COLO829 (cell line): ENCODE results near the gene HNRNPC.

Source experiments
- DNase-seq: peaks from one replicate; pipeline ENCODE4 v3.0.0; 2012; ENCODE audit warnings: low spot score

Gene HNRNPC

DNA sequence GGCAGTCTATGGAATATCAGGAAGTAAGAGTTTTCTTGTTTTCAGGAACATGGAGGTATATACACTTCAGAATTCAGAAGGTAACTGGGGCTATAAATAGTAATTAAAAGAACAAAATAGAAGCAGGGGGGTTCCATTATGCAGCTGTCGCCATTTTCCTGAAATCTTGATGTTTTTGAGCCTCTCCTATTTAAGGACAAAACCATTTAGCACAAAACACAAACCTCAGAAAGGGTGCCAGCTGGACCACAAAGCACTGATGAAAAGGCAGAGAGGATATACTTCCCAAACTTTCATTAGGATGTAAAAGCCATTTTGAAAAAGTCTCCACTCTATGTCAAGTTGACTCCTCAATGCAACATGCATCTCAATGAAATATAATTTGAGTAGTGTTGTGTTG, 59.2 kb downstream of the HNRNPC start:
- DNase-seq = no peak

DNA sequence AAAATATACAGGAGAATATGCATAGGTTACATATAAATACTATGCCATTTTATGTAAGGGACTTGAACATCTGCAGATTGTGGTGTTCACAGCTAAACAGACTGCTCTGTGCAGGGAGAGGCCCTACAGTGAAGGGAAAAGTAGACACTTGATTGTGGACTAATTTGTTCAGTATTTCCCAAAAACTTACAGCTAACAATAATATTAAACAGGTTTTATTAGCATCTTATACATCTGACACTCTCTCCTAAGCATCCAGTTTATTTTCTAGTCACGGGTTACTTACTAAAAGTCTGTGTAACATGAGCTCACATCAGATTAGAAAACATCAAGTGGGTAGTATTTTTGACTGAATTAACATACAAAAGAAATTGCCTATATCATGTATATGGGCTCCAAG, 60.1 kb downstream of the HNRNPC start:
- no peak for DNase-seq

DNA sequence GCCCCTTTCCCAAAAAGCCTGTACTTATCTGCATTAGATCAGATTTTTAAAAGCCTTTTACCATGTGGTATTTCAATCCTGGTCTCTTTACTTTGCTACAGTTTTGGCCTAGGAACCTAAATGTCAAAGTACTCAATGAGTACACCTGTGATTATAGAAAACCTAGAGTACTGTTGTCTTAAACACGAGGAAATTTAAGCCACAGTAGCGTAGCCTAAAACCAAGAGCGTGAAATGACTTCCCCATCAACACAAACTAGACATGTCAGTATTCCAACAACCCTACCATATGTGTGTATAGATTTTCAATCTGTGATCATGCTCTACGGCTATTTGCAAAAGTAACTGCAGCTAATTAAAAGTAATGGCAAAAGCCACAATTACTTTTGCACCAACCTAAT, 60.7 kb downstream of the HNRNPC start:
- no peak for DNase-seq

DNA sequence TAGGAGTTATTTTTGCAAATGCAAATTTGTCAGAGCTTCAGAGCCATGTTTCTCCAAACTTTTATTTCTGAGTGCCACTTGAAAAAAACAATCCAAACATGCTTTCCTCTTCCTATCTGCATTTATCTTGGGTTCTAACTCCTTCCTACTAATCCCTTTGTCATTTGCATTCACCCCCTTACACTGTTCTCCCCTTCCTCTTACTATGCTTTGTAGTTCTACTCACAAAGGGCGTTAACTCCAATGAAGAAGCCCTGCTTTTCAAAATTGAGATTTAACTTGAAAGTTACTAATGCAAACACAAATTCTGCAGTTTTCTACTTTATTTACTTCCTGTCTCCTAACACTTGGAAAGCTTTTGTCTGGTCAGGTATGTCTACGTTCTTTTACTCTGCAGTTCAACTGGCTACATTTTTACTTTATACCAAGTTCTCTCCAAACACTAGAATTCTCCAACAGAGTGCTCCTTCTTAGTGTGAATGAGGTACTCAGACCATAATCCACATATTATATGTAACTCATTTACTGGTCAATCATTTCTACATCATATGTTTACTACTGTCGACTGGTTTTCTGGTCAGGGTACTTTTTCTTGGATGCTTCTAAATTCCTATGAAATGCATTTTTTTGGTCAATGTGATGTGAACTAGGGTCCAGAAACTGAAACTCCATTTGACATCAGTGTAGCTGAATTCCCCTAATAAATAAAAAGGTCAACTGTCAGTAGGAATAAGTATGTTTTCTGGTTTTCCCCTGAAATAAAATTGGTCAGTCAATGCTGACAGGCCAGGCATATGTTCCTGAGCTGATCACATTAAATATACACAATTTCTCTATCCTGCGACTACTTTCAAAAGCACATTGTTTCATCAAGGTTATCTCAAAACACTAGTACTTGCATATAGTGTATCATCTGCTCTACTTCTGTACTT, 62.2 kb downstream of the HNRNPC start:
- no peak for DNase-seq

DNA sequence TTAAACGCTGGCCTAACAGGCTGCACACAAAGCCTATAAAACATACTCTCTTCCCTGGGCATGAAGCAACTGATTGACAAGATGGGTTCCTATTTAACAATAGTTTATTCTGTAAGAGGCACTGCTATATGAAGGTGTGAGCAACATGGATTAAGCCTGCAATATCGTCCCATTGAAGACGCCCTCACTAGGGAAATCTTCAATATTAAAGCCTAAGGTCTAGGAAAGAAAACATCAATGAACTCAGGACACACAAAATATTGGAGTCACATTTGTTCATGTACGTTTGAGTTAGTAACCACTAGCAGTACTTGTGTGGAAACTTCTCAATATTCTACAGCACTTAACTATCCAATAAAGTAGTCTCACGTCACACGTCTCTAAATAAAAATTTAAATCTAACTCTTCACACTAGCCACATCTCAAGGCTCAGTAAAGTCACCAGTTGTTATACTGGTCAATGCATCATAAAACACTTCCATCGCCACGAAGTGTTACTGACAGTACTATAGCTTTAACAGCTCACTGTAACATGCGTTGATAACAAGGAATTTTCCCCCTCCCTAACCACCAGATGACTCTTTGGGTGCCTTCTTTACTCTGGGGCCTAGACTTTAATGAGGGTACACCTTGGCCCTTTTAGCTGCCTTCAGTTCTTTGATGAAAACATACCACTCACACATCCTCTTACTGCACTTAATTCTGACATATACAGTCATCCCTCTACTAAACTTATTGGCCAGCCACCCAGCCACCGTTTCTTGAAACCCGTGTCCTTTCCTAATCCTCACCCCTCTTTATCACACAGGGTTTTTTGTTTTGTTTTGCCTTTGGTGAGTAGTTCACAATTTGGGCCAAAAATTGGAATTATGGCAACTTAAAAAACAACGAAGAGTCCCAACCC, 63.3 kb downstream of the HNRNPC start:
- no peak for DNase-seq

DNA sequence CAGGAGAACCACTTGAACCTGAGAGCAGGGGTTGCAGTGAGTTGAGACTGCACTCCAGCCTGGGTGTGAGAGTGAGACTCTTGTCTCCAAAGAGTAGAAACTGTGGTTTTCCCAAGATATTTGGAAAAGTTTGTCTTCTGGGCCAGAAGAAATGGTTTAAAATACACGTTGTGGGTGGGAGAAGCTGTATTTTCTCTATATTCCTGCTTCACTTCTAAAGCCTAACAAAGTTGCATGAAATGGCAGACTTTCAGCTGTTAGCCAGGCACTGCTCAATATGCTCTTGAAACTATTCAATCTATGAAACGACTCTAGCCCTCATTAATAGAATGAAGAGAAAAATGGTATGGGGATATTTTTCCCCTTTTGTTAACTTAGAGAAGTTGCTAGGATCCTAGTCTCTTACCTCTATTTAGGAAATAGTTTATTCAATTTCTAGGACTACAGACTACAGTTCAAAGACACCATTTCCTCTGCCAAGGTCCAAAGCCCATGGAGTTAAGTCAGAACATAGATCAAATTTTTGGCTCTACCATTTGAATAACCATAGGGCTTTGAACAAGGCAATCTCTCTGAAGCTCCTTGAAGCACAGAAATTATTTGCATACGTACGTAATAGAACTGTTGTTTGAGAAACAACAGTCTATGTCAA, 64.1 kb downstream of the HNRNPC start:
- no peak for DNase-seq

DNA sequence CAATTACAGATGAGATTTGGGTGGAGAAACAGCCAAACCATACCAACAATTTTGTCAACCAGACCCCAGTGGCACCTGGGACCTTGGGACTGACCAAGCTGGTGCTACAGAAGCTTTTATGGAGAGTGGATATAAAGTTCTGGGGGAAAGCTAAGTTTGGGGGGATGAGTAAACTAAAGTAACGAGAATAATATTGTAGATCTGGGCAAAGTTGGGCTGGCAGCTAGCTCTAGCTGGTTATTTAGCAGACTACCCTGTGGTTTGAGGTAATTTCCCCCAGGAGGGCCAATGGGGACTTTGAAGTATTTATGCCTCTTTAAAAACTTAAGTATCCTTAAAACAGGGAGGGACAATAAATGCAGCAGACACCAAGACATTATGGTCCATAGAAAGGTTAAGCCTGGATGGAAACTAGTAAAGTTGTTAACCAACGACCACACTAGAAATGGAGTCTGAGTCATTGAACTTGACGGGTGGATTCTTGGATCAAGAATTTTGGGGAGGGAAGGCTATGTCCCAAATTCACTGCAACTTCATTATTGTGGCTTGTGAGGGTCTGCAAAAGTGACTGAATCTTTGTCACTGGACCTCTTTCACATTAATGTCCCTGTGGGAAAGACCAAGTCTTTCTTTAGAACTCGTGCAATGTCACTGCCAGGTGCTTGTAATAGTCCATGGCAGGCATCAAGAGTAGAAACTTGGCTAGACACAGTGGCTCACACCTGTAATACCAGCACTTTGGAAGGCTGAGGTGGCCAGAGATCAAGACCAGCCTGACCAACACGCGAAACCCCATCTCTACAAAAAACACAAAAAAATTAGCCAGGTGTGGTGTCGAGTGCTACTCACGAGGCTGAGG, 64.8 kb downstream of the HNRNPC start:
- DNase-seq = no peak

DNA sequence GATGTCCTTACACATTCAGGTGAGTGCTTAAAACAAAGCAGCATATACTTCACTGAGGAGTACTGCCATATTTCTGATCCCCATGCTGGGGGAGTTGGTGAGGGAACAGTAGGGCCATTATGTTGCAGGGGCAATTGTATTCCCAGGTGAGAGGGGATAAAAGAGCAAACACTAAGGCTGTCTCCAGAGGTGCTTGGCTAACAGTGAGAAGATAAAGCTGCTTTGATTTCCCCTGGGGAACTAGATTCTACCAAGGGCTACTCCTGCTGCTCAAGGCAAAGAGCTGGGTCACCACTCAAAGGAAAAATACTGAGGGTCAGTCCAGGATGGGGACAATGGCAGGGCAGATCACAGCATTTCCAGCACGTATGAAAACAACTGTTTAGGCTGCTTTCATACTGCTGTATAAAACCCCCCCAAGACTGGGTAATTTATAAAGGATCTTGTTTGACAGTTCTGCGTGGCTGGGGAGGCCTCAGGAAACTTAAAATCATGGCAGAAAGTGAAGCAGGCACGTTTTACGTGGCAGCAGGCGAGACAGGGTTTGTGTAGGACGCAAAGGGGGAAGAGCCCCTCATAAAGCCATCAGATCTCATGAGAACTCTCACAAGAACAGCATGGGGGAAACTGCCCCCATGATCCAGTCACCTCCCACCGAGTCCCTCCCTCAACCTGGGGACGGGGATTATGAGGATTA, 65.6 kb downstream of the HNRNPC start:
- DNase-seq = no peak

DNA sequence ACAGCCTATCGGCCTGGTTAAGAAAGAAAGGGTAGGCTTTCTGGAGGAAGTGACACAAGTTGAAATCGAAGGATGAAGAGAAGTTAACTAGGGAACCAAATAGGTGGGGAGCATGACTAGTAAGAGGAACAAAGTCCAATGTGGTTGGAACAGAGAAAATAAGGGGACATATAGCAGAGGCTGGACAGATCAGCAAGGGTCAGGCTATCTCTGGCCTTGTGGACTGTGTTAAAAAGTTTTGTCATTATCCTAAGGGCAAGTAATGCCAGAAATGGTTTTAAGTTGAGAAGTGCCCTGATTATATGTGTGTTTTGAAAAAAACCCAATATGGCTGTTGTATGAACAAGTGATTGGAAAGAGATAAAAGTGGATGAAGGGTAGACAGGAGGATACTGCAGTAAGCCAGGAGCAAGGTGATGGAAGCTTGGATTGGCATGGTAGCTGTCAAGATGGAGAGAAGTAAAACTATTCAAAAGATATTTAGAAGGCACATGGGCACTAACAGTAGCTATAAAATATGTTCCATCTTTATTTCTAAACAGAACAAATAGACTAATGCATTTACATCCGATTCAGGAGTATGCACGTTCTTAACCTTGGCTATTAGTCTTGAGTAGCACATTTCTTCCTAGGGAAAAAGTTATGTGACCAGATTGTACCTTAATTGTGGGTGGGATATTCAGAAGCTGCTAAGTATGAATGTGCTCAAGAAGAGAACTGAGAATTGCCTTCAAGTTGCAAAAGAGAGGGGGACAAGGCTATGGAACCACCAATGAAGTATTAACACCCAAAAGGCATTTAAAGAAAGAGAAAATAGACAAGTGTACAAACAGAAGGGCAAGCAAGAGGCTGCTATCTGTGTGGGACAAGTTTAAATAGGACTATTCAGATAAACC, 66.5 kb downstream of the HNRNPC start:
- no peak for DNase-seq

DNA sequence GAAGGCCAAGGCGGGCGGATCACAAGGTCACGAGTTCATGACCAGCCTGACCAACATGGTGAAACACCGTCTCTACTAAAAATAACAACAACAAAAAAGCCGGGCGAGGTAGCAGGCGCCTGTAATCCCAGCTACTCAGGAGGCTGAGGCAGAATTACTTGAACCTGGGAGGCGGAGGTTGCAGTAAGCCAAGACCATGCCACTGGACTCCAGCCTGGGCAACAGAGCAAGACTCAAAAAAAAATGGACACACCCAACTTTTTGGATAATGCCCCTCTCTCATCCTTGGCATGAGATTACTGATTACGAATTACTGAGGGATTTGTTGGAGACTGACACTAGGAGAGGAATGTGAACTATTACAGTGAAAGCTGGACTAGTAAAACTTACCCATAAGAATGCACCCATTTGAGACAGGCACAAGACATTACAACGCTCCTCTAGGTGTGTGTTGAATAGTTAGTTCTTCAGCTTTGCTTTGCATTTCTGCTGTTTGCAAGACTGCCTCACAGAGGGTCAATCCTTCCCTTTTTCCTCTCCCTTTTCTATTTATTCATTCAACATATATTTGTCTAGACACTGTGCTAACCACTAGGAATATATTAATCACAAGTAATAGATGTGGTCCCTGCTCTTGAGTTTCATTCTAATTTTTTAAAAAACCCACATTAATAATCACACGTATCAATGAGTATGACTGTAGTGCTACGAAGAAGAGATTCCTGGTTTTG, 67.3 kb downstream of the HNRNPC start:
- no peak for DNase-seq

DNA sequence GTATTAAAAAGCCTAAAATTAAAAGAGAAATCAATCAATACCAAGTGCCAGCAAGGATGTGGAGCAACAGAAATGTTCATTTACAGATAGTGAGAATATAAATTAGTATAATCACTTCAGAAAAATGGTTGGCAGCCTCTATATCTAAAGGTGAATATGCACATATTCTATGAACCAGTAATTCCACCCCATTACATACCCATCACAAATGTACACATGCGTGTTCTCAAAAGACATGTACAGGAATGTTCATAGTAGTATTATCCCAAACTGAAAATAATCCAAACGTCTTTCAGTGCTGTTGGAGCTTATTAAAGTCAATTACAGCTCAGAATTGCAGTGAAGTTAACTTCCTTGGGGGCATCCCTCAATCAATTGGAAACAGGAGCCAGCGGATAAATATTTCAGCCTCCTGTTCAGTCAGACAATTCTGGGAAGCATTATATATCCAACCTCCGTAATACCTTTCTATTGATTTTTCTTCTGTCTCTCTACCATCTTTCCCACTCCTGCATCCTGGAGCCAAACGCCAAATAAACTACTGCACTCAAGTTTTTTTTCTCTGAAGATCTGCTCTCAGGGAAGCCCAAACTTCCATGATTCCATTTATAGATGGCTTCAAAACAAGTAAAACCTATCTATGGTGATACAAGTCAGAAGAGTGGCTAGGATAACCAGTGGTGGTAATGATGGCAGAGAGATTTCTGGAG, 68.3 kb downstream of the HNRNPC start:
- no peak for DNase-seq

DNA sequence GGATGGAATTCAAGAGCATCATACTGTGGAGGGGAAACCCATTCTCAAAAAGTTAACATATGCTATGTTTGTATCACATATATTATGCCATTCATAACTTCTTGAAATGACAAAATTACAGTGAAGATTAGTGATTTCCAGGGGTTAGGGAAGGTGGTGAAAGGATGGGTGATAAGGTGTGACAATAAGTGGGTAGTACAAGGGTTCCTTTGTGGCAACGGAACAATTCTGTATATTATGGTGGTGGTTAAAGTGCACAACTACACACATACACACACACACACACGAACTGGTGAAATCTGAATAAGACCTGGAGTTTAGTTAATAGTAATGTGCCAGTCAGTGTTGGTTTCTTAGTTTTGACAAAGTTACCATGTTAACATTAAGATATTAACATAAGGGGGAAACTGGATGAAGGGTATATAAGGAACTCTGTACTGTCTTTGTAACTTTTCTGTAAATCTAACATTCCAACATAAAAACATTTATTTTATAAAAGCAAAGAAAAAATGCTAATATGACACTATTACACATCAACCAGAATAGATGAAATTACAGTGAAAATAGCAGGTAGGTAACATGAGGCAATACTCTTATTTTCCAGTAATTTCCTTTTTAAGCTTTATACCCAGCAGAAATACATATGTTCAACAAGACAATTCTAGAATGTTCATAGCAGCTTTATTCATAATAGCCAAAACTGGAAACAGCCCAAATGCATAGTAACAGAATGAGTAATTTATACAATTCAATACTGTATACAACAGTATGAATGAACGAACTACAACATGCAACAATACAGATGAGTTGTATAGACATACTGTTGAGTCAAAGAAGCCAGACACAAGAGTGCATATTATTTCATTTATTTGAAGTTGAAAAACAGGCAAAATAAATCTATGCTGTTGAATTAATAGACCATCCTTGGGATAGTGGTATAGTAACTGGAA, 69.4 kb downstream of the HNRNPC start:
- no peak for DNase-seq

DNA sequence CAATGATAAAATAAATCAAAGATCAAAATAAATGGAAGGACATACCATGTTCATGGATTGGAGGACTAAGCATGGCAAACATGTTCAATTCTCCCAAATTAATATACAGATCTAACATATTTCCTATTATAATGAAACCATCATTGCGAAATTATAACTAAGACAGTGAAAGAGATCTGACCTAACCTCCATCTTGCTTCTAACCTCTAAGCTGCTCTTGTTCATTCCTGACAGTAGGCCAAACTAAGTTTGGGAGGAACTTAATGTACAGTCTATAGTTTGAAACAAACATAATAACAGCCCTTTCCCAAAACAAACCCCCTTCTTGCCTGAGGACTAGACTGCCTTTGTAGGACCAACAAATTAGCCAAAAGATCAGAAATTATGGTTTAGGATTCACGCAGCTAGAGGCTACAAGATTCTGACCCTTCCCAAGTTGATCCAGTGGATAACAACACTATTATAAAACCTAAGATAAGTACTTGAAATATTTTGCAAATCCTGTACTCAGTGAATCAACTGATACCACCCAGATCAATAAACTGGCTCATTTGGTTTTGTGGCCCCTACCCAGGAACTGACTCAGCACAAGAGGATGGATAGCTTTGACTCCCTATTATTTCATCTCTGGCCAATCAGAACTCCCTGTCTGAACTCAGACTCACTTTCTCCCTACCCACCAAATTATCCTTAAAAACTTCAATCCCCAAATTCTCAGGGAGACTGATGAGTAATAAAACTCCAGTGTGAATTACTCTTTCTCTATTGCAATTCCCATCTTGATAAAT, 71.6 kb downstream of the HNRNPC start:
- DNase-seq = no peak

DNA sequence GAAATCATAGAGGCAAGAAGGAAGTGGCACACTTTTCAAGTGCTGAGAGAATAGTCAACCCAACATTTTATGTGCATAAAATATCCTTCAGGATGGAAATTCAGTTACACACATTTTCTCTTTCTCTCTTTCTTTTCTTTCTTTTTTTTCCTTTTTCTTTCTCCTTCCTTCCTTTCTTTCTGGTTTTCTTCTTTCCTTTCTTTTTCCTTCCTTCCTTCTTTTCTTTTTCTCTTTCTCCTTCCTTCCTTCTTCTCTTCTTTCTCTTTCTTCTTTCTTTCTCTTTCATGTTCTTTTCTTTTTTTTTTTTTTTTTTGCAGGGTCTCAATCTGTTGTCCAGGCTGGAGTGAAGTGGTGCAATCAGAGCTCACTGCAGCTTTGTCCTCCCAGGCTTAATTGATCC, 74.6 kb downstream of the HNRNPC start:
- no peak for DNase-seq

DNA sequence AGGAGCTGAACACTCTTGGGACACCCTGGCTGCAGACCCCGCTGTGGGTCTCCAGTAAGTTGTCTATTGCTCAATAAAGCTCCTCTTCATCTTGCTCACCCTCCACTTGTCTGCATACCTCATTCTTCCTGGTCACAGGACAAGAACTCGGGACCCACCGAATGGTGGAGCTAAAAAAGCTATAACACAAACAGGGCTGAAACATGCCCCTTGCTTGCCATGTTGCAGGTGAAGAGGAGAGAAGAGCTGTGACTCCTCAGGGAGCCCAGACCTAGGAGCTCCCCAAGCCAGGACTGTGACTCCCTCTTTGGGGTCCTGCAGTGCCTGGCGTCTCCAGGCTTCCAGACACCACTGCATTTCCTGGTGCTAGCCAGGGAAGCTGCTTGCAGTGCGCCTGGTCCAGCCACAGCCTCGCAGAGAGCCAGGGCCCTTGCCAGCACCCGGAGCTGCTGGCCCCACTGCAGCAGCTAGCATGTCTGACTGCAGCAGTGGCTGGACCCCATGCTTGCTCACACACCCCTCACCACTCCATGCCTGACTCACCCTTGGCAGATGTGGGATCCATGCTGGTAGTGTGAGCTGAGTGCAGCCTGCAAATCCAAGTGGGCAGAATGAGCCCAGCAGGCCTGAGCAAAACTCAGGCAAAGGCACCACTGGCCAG, 76.2 kb downstream of the HNRNPC start:
- no peak for DNase-seq

DNA sequence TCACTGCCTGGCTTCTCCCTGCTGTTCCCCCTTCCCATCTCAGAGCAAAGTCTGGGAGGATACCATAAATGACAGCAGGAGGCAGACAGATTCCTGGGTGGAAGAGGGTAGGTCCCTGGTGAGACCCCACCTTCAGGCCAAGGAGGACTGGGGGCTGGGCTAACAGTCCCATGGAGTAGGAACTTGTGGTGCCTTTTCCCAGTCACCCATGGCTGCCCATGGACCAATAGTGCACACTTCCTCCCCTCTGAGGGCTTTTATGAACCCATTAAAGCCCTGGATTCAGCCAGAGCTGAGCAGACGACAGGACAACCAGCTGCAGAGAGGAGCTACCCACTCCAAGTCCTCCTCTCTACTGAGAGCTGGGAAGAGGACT, 76.8 kb downstream of the HNRNPC start:
- DNase-seq = no peak
